HG03064 (cell line): Measurements from ENCODE around the gene AGO3.

Experiments
- ATAC-seq: cut with Tn5 transposase; IDR thresholded peaks from one replicate; pipeline ENCODE4 v1.9.1; 2021; ENCODE audit warnings: low read depth; ENCODE audit not compliant: unreplicated experiment

AGO3 gene

DNA sequence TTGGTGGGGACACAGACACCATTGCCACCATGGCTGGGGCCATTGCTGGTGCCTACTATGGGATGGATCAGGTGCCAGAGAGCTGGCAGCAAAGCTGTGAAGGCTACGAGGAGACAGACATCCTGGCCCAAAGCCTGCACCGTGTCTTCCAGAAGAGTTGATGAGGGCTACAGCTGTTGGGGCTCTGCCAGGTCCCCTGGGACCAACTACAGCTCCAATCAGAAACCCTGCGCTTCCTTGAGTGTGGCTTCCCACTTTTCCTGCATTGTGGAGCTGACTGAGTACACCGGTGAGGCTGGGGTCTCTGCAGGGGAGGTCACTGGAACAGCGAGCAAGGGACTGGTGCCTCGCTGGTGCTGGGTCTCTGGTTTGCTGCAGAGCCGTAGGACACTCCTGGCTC lies 162.3 kb downstream of the AGO3 start:
- no peak for ATAC-seq

DNA sequence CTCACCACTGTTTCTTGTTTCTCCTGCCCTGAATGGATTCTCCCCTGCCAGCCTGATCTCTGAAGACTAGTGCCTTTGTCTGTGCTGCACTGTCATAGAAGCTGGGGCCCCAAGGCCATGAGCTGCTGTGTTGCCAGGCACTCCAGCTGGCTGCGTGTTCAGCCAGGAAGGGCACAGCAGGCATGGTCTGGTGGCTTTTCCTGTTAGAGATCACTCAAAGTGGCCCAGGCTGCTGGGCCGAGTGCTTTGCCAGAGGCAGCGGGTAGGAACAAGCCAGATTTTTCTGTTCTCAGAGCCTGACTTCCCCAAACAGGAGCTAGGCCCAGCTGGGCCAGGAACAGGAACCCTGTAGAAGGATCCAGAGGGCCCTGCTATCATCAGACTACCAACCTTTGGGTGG lies 163.0 kb downstream of the AGO3 start:
- no peak for ATAC-seq

DNA sequence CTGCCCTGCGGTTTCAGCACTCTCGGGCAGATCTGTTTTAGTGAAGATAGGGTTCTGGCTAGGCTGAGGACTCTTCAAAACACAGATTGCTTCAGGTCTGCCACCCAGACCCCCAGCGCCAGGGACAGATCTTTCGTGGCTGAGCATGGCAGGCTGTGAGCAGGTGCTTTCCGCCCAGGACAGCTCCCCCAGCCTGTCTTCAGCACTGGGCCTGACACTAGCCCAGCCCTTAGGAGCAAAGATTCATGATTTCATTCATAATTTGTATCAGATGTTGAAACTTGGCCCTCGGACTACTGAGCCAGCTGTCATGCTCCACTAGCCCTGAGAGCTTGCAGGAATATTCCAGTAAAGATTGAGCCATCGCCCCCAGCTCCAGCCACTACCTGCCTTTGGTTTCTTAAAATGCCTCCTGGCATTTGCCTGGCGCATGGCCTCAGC lies 163.7 kb downstream of the AGO3 start:
- ATAC-seq = no peak

DNA sequence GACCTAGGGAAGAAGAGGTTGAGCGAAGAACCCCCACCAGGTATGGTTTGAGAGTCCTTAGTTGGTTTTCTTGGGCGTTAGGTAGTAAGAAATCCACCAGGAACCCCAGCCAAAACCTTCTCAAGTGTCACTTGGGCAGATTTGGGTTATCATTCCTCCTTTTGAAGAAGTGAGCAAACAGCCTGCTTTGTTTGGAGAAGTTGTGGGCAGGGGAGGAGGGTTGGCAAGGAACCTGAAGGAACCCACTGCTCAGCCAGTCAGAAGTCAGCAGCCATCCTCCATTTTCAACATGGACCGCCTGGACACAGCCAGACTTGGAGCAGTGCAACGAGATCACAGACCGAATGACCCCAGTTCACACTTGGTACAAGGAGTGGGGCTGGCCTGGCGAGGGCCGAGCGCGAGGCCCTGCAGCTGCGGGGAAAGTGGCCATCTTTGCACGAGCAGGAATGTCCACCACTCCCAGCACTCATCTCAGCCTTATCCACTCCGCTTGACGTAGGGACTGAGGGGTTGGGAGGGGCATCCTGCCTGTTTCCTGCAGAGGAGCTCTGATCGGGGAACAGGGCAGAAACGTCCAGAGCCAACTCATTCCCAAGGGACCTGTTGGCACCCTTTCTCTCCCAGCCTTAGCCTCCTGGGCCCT lies 165.0 kb downstream of the AGO3 start:
- no peak for ATAC-seq

DNA sequence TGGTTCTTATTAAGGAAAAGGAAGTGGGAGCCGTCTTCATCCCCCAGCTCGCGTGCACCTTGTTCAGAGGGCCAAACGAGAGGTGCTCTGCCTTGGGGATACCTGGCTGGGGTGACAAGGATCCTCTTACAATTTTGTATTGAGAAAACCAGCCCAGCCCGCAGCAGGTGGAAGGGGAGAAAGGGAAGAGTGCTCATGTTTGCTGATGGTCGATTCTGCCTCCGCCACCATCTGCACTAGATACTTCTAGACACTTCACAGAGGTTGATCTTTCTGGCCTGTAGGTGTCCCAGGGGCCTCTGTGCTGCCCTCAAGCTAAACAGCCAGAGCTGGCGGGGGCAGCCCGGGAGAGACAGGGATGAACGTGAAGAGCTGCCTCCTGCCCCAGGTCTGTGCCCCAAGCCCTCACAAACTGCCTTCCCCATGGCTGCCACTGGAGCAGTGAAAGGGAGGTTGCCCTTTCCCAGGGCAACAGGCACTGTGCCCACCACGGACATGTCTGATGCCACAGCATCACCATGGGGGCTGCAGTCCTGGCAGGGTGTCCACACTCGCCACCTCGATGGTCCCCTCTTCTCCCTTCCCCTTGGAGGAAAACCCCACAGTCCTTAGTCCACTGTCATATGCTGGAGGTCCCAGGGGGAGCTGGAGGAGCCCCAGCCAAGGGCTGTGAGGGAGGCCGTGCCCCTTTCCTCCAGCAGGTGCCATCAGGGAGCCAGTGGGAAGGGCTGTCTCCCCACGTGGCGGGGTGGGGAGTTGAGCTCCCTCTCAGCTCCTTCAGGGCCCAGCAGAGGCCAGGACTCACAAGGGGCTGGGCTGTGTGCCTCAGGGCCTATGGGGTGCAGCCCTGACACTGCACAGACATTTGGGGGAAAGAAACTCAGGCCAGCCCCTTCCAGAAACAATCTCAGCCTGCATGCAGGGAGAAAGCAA lies 165.9 kb downstream of the AGO3 start:
- no peak for ATAC-seq

DNA sequence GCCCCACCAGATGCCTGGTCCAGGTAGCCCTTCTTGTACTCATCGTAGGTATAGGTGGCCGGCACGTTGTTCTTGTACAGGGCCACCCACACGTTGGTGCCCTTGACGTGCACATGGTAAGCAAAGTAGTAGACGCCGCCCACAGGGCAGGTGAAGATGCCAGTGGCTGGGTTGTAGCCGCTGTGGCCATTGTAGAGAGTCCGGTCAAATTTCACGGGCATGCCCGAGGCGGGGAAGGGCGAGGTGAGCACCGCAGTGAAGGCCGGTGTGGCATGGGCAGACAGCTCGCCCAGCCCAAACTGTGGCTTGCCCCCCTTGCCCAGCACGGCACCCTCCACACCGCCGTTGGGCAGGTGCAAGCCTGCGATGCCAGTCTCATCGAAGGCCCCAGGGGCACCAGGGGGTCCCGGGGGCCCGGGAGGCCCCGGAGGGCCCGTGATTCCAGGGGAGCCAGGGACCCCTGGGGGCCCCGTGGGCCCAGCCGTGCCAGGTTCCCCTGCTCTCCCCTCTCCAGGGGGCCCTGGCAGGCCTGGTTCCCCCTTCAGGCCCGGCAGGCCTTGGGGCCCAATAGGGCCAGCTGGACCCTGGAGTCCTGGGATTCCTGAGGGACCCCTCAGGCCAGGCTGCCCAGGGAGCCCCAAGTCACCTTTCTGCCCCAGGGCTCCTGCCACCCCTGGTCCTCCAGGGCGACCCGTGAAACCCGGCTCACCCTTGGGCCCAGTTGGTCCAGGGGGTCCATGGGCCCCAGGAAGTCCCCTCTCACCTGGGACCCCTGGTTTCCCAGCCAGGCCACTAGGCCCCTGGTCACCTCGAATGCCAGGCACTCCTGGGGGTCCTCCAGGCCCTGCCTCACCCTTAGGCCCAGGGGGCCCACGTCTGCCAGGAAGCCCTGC lies 167.0 kb downstream of the AGO3 start:
- ATAC-seq = no peak

DNA sequence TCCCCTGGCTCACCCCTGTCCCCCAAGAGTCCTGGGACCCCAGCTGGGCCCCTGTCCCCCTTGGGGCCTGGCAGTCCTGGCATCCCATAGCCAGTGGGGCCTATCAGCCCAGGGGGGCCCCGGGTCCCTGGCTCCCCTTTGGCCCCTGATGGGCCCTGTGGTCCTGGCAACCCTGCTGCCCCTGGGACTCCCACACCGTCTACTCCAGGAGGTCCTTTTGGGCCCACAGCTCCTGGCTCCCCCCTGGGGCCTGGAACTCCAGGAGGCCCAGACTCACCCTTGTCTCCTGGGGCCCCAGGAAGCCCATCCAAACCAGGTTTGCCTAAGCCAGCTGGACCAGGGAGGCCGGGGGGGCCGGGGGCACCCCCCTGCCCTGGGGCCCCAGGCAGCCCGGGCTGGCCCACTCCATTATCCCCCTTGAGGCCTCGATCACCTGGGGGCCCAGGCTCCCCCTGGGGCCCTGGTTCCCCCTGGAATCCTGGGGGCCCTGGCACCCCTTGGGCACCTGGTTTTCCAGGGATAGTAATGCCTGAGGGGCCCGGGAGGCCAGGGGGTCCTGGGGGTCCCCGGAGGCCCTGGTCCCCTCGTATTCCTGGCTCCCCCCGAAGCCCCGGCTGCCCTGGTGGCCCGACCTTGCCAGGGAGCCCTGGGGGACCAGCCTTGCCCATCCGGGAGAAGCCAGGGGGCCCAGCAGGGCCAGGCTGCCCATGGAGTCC lies 167.9 kb downstream of the AGO3 start:
- no peak for ATAC-seq

DNA sequence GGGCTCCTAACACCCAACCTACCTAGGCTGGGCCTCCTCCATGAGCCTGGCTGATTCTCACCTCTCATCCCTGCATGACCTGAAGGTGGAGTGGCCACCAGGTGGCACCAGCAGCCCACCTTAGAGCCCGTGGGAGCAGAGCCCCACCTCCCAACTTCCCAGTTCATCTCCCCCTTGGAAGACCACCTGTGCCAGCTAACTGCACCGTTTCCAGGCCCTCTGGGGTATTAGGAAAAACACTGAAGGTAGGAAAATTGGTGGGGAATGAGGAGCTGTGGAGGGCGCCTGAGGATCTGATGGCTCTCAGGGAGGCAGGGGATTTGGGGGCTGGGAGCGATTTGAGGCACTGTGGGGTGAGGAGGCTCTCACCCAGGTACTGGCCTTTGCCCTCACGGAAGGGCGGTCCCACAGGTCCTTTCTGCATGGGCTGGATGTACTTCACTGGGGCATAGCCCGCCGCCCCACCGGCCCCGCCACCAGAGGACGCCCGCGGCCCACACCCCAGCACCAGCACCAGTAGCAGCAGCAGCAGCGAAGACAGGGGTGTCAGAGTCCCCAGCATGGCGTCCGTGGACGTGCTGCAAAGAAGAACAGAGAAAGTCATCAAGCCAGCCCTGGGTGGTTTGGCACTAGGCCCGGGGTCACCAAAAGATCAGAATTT lies 168.9 kb downstream of the AGO3 start:
- no peak for ATAC-seq

DNA sequence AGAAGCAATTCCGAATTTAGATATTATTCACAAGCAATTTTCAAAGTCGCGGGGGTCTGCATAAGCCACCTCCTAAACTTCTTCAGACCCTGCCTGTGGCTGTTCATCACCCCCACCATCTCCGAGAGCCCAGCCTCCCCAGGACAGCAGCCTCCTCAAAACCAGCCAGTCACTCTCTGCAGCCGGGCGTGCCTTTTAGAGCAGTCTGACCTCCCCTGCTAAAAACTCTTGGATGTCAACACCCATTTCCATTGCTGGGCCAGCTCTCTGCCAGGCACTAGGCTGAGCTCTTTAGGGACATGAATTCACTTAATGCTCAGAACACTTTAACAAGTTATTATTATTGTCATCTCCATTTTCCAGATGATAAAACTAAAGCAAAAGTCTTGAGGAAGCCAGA lies 169.5 kb downstream of the AGO3 start:
- no peak for ATAC-seq

DNA sequence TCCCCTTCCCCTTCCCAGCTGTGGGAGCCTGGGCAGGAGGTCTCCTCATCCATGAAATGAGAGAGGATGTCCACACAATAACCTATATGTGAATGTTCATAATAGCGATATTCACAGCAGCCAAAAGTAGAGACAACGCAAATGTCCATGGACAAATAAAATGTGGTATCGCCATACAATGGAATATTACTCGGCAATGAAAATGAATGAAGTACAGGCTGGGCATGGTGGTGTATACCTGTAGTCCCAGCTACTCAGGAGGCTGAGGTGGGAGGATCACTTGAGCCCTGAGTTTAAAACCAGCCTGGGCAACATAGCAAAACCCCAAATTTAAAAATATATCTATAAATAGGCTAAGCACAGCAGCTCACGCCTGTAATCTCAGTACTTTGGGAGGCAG lies 170.6 kb downstream of the AGO3 start:
- ATAC-seq = no peak

DNA sequence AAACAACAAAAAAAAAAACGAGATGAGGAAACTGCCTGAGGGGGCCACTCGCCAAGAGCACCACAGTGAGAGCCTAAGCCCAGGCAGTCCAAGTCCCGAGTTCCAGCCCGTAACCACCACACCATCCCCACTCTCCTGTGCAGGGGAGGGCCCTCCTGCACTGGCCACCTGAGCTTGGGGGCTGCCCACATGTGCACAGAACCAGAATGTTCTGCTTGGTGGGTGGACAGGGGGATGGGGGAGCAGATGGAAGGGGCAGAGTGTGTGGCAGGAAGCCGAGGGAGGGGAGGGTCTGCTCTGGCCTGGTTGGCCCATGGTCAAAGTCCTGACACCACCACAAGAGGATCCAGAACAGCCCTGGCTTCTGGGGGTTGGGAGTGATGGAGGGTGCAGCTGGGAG lies 175.4 kb downstream of the AGO3 start:
- ATAC-seq = no peak

DNA sequence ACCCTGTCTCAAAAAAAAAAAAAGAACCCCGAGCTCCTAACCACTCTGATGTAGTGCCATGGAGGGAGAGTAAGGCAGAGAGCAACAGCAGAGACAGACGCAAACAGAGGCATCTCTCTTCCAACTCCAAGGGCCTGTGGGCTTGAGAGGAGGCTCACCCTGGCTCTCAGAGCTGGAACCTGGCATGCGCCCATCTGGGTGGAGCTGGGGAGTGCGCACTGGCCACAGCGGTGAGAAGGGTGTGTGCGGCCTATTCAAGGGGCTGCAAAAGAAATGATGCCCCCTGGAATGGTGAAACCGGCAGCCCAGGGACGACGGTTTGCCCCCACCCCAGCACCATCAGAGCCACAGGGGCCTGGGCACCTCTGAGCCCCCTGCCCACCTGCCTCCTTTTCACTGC lies 176.5 kb downstream of the AGO3 start:
- ATAC-seq = no peak

DNA sequence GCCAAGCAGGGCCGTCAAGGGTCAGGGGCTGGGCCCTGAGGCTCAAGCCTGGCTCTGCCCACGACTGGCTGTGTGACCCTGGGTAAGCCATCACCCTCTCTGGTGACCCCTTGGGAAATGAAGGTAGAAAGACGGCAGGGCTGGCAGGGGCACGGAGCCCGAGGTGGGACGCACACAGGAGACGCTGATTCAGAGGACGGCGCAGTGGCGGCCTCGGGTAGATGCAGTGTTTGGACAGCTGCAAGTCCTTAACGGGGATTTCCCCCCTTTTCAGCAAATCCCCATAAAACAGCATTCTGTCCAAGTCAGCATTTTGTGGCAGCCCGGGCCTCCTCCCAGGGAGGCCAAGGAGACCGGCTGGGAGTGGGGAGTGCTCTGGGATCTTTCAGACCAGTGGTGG lies 177.4 kb downstream of the AGO3 start:
- no peak for ATAC-seq

DNA sequence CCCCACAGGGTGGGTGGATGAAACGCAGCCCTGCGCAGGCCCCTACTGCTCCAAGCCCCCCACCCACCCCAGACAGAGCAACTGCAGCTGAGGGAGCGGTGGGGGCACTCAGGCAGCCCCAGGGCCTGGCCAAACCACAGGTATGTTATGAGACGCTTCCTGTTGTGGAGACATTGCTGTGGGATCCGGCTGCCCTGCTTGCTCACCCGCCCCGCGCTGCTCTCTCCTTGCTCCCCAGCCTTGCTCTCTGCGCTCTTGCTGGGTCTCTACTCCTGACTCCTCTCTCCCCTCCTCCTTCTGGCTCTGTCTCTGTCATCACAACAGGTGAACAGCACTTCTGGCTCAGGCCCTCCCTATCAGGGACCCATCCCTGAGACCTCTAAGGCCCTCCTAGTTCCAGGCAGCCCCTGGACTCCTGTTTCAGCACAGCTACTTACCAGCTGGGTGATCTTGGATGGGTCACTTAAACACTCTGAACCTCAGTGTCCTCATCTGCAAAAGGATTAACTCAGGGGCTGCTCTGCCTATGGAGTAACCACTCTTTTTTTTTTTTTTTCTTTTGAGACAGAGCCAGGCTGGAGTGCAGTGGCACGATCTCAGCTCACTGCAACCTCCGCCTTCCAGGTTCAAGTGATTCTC lies 178.3 kb downstream of the AGO3 start:
- no peak for ATAC-seq

DNA sequence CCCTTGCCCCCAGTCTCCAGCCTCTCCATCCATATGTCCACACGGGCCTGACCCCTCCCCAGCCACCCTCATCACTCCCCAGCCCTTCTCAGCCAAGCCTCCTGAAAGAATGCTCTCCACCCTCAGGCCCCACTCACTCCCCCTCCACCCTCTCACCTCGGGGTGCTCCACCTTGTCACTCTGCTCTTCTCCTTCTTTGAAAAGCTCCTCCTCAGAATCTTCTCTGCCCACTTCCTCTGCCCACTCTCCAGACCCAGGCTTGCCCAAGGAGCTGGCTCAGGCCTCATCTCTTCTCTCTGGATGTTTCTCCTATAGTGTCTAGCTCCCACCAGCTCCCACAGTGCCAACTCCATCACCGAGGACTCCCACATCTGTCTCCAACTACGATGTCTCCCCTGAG lies 180.2 kb downstream of the AGO3 start:
- no peak for ATAC-seq

DNA sequence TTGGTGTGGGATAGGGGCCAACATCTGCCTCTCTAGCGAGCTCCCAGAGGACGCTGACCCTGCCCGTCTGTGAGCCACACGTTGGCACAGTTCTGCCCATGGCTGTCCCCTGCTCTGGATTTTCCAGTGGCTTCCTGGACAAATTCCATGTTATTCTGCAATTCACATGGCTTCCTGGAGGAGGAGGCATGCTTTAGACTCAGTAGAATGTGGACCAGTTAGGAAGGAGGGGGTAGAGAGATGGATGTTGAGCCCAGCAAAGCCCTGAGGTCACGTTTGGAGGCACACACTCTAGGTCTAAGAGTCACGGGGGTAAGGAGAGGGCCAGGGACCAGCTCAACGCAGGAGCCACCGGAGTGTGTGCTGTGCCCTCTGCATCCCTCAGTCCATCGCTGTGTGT lies 181.9 kb downstream of the AGO3 start:
- ATAC-seq = no peak

DNA sequence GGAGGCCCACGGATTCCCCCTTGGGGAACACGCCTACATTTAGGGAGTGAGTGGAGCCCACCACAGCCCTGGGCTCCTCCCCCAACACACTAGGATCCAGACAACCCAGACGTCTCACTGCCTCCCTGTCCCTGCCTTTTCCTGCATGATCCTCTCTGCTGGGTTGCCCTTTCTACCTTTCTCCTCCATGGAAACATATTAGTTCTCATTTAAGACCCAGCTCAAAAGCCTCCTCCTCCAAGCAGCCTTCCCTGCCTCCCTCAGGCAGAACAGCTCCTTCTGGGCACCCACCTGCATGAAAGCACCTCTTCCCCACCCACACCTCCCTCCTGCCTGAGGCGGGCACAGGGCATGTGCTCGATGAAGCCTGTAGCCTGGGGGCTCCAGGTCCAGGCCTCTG lies 183.5 kb downstream of the AGO3 start:
- no peak for ATAC-seq

DNA sequence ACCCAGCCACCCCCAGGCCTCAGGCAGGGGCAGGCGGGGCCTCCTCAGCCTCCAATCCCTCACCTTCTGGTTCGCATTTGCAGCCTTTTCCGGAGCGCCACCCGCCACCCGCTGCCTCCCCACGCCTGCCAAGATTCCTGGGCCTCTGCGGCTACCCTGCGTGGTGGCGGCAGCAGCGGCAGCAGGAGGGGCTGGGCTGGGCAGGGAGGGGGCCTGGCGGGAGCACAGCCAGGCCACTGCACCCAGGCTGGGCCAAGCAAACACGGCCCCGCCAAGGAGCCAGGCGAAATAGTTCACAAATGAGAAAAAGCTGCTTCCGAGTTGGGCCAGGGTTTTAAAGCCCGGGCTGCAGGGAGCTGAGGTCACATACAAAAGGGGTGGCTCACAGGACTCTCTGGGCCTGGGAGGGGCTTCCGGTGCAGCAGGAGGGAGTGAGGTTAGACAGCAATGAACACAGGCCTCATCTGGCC lies 184.3 kb downstream of the AGO3 start:
- no peak for ATAC-seq

DNA sequence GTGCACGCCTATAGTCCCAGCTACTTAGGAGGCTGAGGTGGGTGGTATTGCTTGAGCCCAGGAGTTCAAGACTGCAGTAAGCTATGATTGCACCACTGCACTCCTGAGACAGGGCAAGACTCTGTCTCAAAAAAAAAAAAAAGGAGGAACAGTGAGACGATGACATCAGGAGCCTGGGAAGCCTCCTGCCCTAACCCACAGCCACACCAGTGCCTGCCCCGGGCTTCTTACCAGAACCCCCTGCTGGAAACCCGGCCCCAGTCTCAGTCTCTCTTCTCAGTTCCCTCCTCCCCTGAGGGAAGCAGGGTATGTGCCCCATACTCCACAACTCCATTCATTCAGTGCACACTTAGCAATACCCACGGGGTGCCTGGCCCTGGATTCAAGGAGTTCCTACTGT lies 185.0 kb downstream of the AGO3 start:
- ATAC-seq = no peak
